SK-N-MC (cell line): ENCODE results near the gene LTBP1.

Experiments used
- EZH2 ChIP-seq: fragments of 200-600 bp; sonication (generic); IDR thresholded peaks from one replicate; pipeline ENCODE4 v1.6.1; 2017; ENCODE audit warnings: antibody characterized with exemption
- POLR2AphosphoS5 ChIP-seq: IDR thresholded peaks from 2 replicates; pipeline ENCODE4 v1.6.1; 2012; ENCODE audit warnings: mild to moderate bottlenecking, low read depth, low read length, borderline replicate concordance

GRCh38 chr2:33435518-33435917 is 488.8 kb downstream of the LTBP1 start:
- TF ChIP-seq EZH2 (no peak), POLR2AphosphoS5 (no peak)
